ENCODE data around the gene GNL3.

GRCh38 chr3:52721730-52722008 lies 35.8 kb downstream of the GNL3 start:
- no peak for TF ChIP-seq CTCF (conservative IDR thresholded peaks at IDR 0.05)
- no peak for TF ChIP-seq ZFX (IDR thresholded peaks at IDR 0.05)
